Measurements from ENCODE around the gene MEDAG.

GRCh38 chr13:30895773-30896172, 10.3 kb upstream of the MEDAG start:
- TF ChIP-seq CTCF (IDR thresholded peaks at IDR 0.05): no peak
- no peak for TF ChIP-seq POLR2A (IDR thresholded peaks at IDR 0.05)

Measured in Peyer's patch (tissue), 4 donors.